Measurements from ENCODE around the gene WASHC4. TPM values are rescaled to one million over a fixed set of nuclear protein-coding genes. Genes with fewer than 3 reads are reported as not detected.

WASHC4 gene
- polyA plus RNA-seq, 1 donor = 71.1 TPM

GRCh38 chr12:105109465-105110212 lies 2.1 kb downstream of the WASHC4 start:
- peak overlapping the region; percentile 100 for H3K4me3 ChIP-seq (ENCODE audit: low read length)
- H3K36me3 ChIP-seq (ENCODE audit: control insufficient read depth, insufficient read depth, low read length) = peaks cover 13% of the 10 kb centered on the region
- no peaks in the 10 kb centered on the region for H3K9me3 ChIP-seq (ENCODE audit: control insufficient read depth, low read depth, low read length)
- no peaks in the 10 kb centered on the region for H3K27me3 ChIP-seq (ENCODE audit: control insufficient read depth, insufficient read depth, low read length)
- H3K27ac ChIP-seq (ENCODE audit: low read length) = peak overlapping the region; percentile 100
- peak in 1 of 2 donors; percentile 43 for DNase-seq
- 0% methylated on average over 1 of the region's 13 CpGs for WGBS (ENCODE audit: insufficient coverage, low lambda C conversion rate)
- H3K4me1 ChIP-seq (ENCODE audit: control insufficient read depth, insufficient read depth, low read length) = peaks cover 10% of the 10 kb centered on the region

- Histone ChIP-seq H3K4me3 (ENCODE audit: low read length) (peak overlapping the region; percentile 100), H3K4me1 (ENCODE audit: control insufficient read depth, insufficient read depth, low read length) (peaks cover 10% of the 10 kb centered on the region), H3K36me3 (ENCODE audit: control insufficient read depth, insufficient read depth, low read length) (peaks cover 19% of the 10 kb centered on the region), H3K27me3 (ENCODE audit: control insufficient read depth, insufficient read depth, low read length) (no peaks in the 10 kb centered on the region), H3K9me3 (ENCODE audit: control insufficient read depth, low read depth, low read length) (no peaks in the 10 kb centered on the region), H3K27ac (ENCODE audit: low read length) (peak overlapping the region; percentile 100)
- 23% methylated on average over 2 of the region's 4 CpGs for WGBS (ENCODE audit: insufficient coverage, low lambda C conversion rate)
- DNase-seq = peak; percentile 12 to 61
Observed at GRCh38 chr12:105110851-105111250, 3.3 kb downstream of the WASHC4 start.

- Histone ChIP-seq H3K4me1 (ENCODE audit: control insufficient read depth, insufficient read depth, low read length) (peaks cover 10% of the 10 kb centered on the region), H3K27me3 (ENCODE audit: control insufficient read depth, insufficient read depth, low read length) (no peaks in the 10 kb centered on the region), H3K9me3 (ENCODE audit: control insufficient read depth, low read depth, low read length) (no peaks in the 10 kb centered on the region), H3K36me3 (ENCODE audit: control insufficient read depth, insufficient read depth, low read length) (peaks cover 33% of the 10 kb centered on the region), H3K27ac (ENCODE audit: low read length) (no peak overlapping the region), H3K4me3 (ENCODE audit: low read length) (no peak overlapping the region)
- WGBS (ENCODE audit: insufficient coverage, low lambda C conversion rate) = 100% methylated on average over 1 of the region's 3 CpGs
- DNase-seq = no peak
Observed at GRCh38 chr12:105113094-105113493, 5.6 kb downstream of the WASHC4 start.

GRCh38 chr12:105116969-105117368 lies 9.4 kb downstream of the WASHC4 start:
- no peak overlapping the region for H3K4me3 ChIP-seq (ENCODE audit: low read length)
- no peaks in the 10 kb centered on the region for H3K9me3 ChIP-seq (ENCODE audit: control insufficient read depth, low read depth, low read length)
- DNase-seq = no peak
- peaks cover 53% of the 10 kb centered on the region for H3K36me3 ChIP-seq (ENCODE audit: control insufficient read depth, insufficient read depth, low read length)
- WGBS (ENCODE audit: insufficient coverage, low lambda C conversion rate) = 100% methylated on average over 1 of the region's 1 CpG
- H3K4me1 ChIP-seq (ENCODE audit: control insufficient read depth, insufficient read depth, low read length) = no peaks in the 10 kb centered on the region
- no peak overlapping the region for H3K27ac ChIP-seq (ENCODE audit: low read length)
- H3K27me3 ChIP-seq (ENCODE audit: control insufficient read depth, insufficient read depth, low read length) = no peaks in the 10 kb centered on the region

GRCh38 chr12:105120551-105120950 lies 13.0 kb downstream of the WASHC4 start:
- no peaks in the 10 kb centered on the region for H3K4me1 ChIP-seq (ENCODE audit: control insufficient read depth, insufficient read depth, low read length)
- H3K27ac ChIP-seq (ENCODE audit: low read length) = no peak overlapping the region
- no peak for DNase-seq
- whole genome bisulfite sequencing (ENCODE audit: insufficient coverage, low lambda C conversion rate) = 100% methylated on average over 1 of the region's 2 CpGs
- no peak overlapping the region for H3K4me3 ChIP-seq (ENCODE audit: low read length)
- no peaks in the 10 kb centered on the region for H3K27me3 ChIP-seq (ENCODE audit: control insufficient read depth, insufficient read depth, low read length)
- peaks cover 63% of the 10 kb centered on the region for H3K36me3 ChIP-seq (ENCODE audit: control insufficient read depth, insufficient read depth, low read length)
- H3K9me3 ChIP-seq (ENCODE audit: control insufficient read depth, low read depth, low read length) = no peaks in the 10 kb centered on the region

- Histone ChIP-seq H3K4me1 (ENCODE audit: control insufficient read depth, insufficient read depth, low read length) (no peaks in the 10 kb centered on the region), H3K4me3 (ENCODE audit: low read length) (no peak overlapping the region), H3K27me3 (ENCODE audit: control insufficient read depth, insufficient read depth, low read length) (no peaks in the 10 kb centered on the region), H3K9me3 (ENCODE audit: control insufficient read depth, low read depth, low read length) (no peaks in the 10 kb centered on the region), H3K27ac (ENCODE audit: low read length) (no peak overlapping the region), H3K36me3 (ENCODE audit: control insufficient read depth, insufficient read depth, low read length) (peaks cover 35% of the 10 kb centered on the region)
- 100% methylated on average over 2 of the region's 2 CpGs for WGBS (ENCODE audit: insufficient coverage, low lambda C conversion rate)
- DNase-seq = no peak
Observed at GRCh38 chr12:105138248-105138647, 30.7 kb downstream of the WASHC4 start.

GRCh38 chr12:105141320-105141922 lies 33.9 kb downstream of the WASHC4 start:
- no peak for DNase-seq
- Histone ChIP-seq H3K4me3 (ENCODE audit: low read length) (no peak overlapping the region), H3K36me3 (ENCODE audit: control insufficient read depth, insufficient read depth, low read length) (peaks cover 32% of the 10 kb centered on the region), H3K4me1 (ENCODE audit: control insufficient read depth, insufficient read depth, low read length) (no peaks in the 10 kb centered on the region), H3K9me3 (ENCODE audit: control insufficient read depth, low read depth, low read length) (no peaks in the 10 kb centered on the region), H3K27me3 (ENCODE audit: control insufficient read depth, insufficient read depth, low read length) (no peaks in the 10 kb centered on the region), H3K27ac (ENCODE audit: low read length) (no peak overlapping the region)
- 92% methylated on average over 4 of the region's 6 CpGs for WGBS (ENCODE audit: insufficient coverage, low lambda C conversion rate)

GRCh38 chr12:105142259-105142658 lies 34.7 kb downstream of the WASHC4 start:
- WGBS (ENCODE audit: insufficient coverage, low lambda C conversion rate) = 94% methylated on average over 1 of the region's 3 CpGs
- Histone ChIP-seq H3K27ac (ENCODE audit: low read length) (no peak overlapping the region), H3K9me3 (ENCODE audit: control insufficient read depth, low read depth, low read length) (no peaks in the 10 kb centered on the region), H3K4me1 (ENCODE audit: control insufficient read depth, insufficient read depth, low read length) (no peaks in the 10 kb centered on the region), H3K4me3 (ENCODE audit: low read length) (no peak overlapping the region), H3K36me3 (ENCODE audit: control insufficient read depth, insufficient read depth, low read length) (peaks cover 37% of the 10 kb centered on the region), H3K27me3 (ENCODE audit: control insufficient read depth, insufficient read depth, low read length) (no peaks in the 10 kb centered on the region)
- no peak for DNase-seq

- Histone ChIP-seq H3K4me3 (ENCODE audit: low read length) (no peak overlapping the region), H3K36me3 (ENCODE audit: control insufficient read depth, insufficient read depth, low read length) (peaks cover 44% of the 10 kb centered on the region), H3K27me3 (ENCODE audit: control insufficient read depth, insufficient read depth, low read length) (no peaks in the 10 kb centered on the region), H3K27ac (ENCODE audit: low read length) (no peak overlapping the region), H3K9me3 (ENCODE audit: control insufficient read depth, low read depth, low read length) (no peaks in the 10 kb centered on the region), H3K4me1 (ENCODE audit: control insufficient read depth, insufficient read depth, low read length) (no peaks in the 10 kb centered on the region)
- WGBS (ENCODE audit: insufficient coverage, low lambda C conversion rate) = 90% methylated on average over 2 of the region's 2 CpGs
- no peak for DNase-seq
Observed at GRCh38 chr12:105156260-105156659, 48.7 kb downstream of the WASHC4 start.

GRCh38 chr12:105157606-105158005 lies 50.1 kb downstream of the WASHC4 start:
- DNase-seq = no peak

More at GRCh38 chr12:105157606-105158005, 50.1 kb downstream of the WASHC4 start:
- Histone ChIP-seq H3K9me3 (ENCODE audit: control insufficient read depth, low read depth, low read length) (no peaks in the 10 kb centered on the region), H3K27ac (ENCODE audit: low read length) (no peak overlapping the region), H3K36me3 (ENCODE audit: control insufficient read depth, insufficient read depth, low read length) (peaks cover 43% of the 10 kb centered on the region), H3K4me3 (ENCODE audit: low read length) (no peak overlapping the region), H3K4me1 (ENCODE audit: control insufficient read depth, insufficient read depth, low read length) (no peaks in the 10 kb centered on the region), H3K27me3 (ENCODE audit: control insufficient read depth, insufficient read depth, low read length) (no peaks in the 10 kb centered on the region)
- WGBS (ENCODE audit: insufficient coverage, low lambda C conversion rate) = 100% methylated on average over 2 of the region's 3 CpGs
